Panc1 (cell line): Measurements from ENCODE around the gene SLC25A13. TPM values are rescaled to one million over a fixed set of nuclear protein-coding genes. Genes with fewer than 3 reads are reported as not detected.

Source experiments
- ATAC-seq: fragments of 200-7000 bp; cut with Tn5 transposase; 2 replicates; pipeline ENCODE4 v1.9.1; 2020; ENCODE audit warnings: mild to moderate bottlenecking, moderate library complexity
- BruUV-seq: library from RNA; stranded (reverse); fragments of 400-500 nt; replicated peaks from 2 replicates; lab custom pipeline; 2021; lab: Mats Ljungman, UMichigan
- CTCF ChIA-PET: fragments of 300-600 bp; sonication (Branson Sonifier 250); formaldehyde crosslinking; loops from one replicate; lab custom pipeline; 2022; ENCODE audit warnings: antibody characterized with exemption; lab: Charles Lee
- POLR2A ChIA-PET: fragments of 300-600 bp; sonication (Branson Sonifier 250); formaldehyde crosslinking; loops from one replicate; lab custom pipeline; 2022; ENCODE audit warnings: antibody characterized with exemption; lab: Charles Lee
- DNase-seq: peaks from one replicate; pipeline ENCODE4 v3.0.0-alpha.2; 2010; ENCODE audit warnings: low read depth, low spot score
- H3K27ac ChIP-seq: 2 replicates; pipeline ENCODE4 v1.5.1; 2011; ENCODE audit warnings: mild to moderate bottlenecking, low read length, inconsistent platforms
- H3K27me3 ChIP-seq: fragments of 200-500 bp; sonication (Bioruptor generic); 2 replicates; pipeline ENCODE4 v1.6.0; 2014; ENCODE audit warnings: low read length, inconsistent platforms; ENCODE audit not compliant: control insufficient read depth, insufficient read depth
- H3K36me3 ChIP-seq: fragments of 200-500 bp; sonication (Bioruptor generic); 2 replicates; pipeline ENCODE4 v1.5.1; 2014; ENCODE audit warnings: inconsistent platforms, mild to moderate bottlenecking, low read length, moderate library complexity; ENCODE audit not compliant: control insufficient read depth, insufficient read depth
- H3K4me1 ChIP-seq: 2 replicates; pipeline ENCODE4 v1.5.1; 2011; ENCODE audit warnings: inconsistent platforms, mild to moderate bottlenecking, low read length, moderate library complexity; ENCODE audit not compliant: control insufficient read depth, insufficient read depth
- H3K4me3 ChIP-seq, 2 experiments: 2 replicates each; pipeline ENCODE4 v1.5.1; 2011 to 2012; ENCODE audit warnings: low read depth in 2 of 2, low read length in 2 of 2, mild to moderate bottlenecking in 2 of 2, inconsistent platforms in 1 of 2, moderate library complexity in 1 of 2
- H3K9me3 ChIP-seq: fragments of 200-500 bp; sonication (Bioruptor generic); 2 replicates; pipeline ENCODE4 v1.5.1; 2014; ENCODE audit warnings: low read depth, mild to moderate bottlenecking, inconsistent platforms, low read length, moderate library complexity; ENCODE audit not compliant: control insufficient read depth, insufficient read depth
- POLR2AphosphoS5 ChIP-seq: IDR thresholded peaks from 2 replicates; pipeline ENCODE4 v1.6.1; 2012; ENCODE audit warnings: mild to moderate bottlenecking, low read depth, low read length, moderate library complexity
- SIN3A ChIP-seq: IDR thresholded peaks from 2 replicates; pipeline ENCODE4 v1.6.1; 2012; ENCODE audit warnings: low read depth, mild to moderate bottlenecking, low read length, moderate library complexity, borderline replicate concordance; ENCODE audit not compliant: insufficient read depth
- TCF7L2 ChIP-seq: IDR thresholded peaks from 2 replicates; pipeline ENCODE4 v1.6.1; 2011; ENCODE audit warnings: mild to moderate bottlenecking, low read depth, low read length, inconsistent platforms
- in situ Hi-C: cut with HindIII; loops from 2 replicates; pipeline ENCODE4 v1.10.0; 2016; ENCODE audit warnings: low sequenced_read_pairs, low pct_unique_long_range_greater_than_20kb
- intact Hi-C: fragments of 100-400 bp; cut with micrococcal nuclease; formaldehyde crosslinking; loops from one replicate; pipeline ENCODE4 v1.10.0; 2022; ENCODE audit not compliant: unreplicated experiment
- total RNA-seq: library from RNA; stranded (reverse); gene quantifications from one replicate; pipeline ENCODE4 v1.2.1, GENCODE V29; 2021; ENCODE audit not compliant: unreplicated experiment
- TF ChIP-seq, protein P1 (sequence below), 2 experiments: IDR thresholded peaks; 2 replicates each; pipeline ENCODE4 v1.6.1; 2011 to 2012; ENCODE audit warnings: low read depth in 2 of 2, control low read depth in 1 of 2, low read length in 1 of 2, mild to moderate bottlenecking in 1 of 2, moderate library complexity in 1 of 2; ENCODE audit not compliant: insufficient read depth in 1 of 2
- TF ChIP-seq, protein P2 (sequence below): fragments of 450-650 bp; IDR thresholded peaks from 2 replicates; pipeline ENCODE4 v1.5.1; 2017; ENCODE audit warnings: mild to moderate bottlenecking

Gene SLC25A13
- total RNA-seq, 1 experiment from 2014 or later, result 69.4 TPM

DNA sequence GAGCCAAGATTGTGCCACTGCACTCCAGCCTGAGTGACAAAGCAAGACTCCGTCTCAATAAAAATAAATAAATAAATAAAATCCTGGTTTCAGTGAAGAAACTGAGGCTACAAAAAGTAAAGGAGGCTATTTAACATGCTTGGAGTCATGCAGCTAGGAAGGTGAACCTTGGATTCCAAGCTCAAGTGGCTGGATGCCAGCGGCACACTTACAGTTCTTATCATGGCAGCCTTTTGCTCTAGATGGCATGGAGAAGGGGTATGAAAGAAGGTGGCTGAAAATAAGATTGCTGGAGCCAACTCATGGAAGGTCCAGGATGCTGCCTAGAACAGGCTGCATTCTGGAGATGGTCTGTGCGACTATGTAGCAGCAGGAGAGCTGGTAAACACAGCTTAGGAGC, 170.0 kb downstream of the SLC25A13 start:
- peaks cover 7% of the 10 kb centered on the region; the same call in 1 of the 2 replicates for H3K36me3 ChIP-seq
- in situ Hi-C loops (no loop called here), intact Hi-C loops (no loop called here)
- BruUV-seq, result no TSS peak
- no peak overlapping the region for H3K27ac ChIP-seq
- H3K4me1 ChIP-seq, result no peaks in the 10 kb centered on the region
- no peaks in the 10 kb centered on the region for H3K27me3 ChIP-seq
- CTCF ChIA-PET, result no interaction called here
- POLR2A ChIA-PET, result no interaction called here
- TF ChIP-seq, protein P1, sequence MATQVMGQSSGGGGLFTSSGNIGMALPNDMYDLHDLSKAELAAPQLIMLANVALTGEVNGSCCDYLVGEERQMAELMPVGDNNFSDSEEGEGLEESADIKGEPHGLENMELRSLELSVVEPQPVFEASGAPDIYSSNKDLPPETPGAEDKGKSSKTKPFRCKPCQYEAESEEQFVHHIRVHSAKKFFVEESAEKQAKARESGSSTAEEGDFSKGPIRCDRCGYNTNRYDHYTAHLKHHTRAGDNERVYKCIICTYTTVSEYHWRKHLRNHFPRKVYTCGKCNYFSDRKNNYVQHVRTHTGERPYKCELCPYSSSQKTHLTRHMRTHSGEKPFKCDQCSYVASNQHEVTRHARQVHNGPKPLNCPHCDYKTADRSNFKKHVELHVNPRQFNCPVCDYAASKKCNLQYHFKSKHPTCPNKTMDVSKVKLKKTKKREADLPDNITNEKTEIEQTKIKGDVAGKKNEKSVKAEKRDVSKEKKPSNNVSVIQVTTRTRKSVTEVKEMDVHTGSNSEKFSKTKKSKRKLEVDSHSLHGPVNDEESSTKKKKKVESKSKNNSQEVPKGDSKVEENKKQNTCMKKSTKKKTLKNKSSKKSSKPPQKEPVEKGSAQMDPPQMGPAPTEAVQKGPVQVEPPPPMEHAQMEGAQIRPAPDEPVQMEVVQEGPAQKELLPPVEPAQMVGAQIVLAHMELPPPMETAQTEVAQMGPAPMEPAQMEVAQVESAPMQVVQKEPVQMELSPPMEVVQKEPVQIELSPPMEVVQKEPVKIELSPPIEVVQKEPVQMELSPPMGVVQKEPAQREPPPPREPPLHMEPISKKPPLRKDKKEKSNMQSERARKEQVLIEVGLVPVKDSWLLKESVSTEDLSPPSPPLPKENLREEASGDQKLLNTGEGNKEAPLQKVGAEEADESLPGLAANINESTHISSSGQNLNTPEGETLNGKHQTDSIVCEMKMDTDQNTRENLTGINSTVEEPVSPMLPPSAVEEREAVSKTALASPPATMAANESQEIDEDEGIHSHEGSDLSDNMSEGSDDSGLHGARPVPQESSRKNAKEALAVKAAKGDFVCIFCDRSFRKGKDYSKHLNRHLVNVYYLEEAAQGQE (IDR thresholded peaks at IDR 0.05; ENCODE audit: insufficient read depth in 1 of 2, low read depth in 2 of 2, low read length in 1 of 2), result no peak
- TF ChIP-seq TCF7L2 (no peak), POLR2AphosphoS5 (no peak), SIN3A (no peak)
- TF ChIP-seq, protein P2, sequence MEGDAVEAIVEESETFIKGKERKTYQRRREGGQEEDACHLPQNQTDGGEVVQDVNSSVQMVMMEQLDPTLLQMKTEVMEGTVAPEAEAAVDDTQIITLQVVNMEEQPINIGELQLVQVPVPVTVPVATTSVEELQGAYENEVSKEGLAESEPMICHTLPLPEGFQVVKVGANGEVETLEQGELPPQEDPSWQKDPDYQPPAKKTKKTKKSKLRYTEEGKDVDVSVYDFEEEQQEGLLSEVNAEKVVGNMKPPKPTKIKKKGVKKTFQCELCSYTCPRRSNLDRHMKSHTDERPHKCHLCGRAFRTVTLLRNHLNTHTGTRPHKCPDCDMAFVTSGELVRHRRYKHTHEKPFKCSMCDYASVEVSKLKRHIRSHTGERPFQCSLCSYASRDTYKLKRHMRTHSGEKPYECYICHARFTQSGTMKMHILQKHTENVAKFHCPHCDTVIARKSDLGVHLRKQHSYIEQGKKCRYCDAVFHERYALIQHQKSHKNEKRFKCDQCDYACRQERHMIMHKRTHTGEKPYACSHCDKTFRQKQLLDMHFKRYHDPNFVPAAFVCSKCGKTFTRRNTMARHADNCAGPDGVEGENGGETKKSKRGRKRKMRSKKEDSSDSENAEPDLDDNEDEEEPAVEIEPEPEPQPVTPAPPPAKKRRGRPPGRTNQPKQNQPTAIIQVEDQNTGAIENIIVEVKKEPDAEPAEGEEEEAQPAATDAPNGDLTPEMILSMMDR, result no peak
- H3K4me3 ChIP-seq, result no peak overlapping the region
- DNase-seq (no peak), ATAC-seq (no peak)
- no peaks in the 10 kb centered on the region for H3K9me3 ChIP-seq

DNA sequence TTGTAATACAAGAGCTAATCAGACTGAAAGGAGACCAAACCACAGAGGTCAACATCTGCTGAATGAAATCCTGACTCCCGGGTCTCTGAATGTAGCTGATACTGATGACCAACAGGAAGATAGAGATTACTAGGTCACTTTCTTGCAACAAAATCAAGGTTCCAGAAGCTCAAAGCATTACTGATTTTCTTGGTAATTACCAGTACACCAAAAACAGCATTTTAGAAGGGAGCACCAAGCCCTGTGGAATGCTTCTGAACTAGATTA, 177.7 kb downstream of the SLC25A13 start:
- intact Hi-C loops (no loop called here), in situ Hi-C loops (no loop called here)
- ChIA-PET POLR2A (no interaction called here), CTCF (no interaction called here)
- no peaks in the 10 kb centered on the region for H3K4me1 ChIP-seq
- H3K9me3 ChIP-seq, result no peaks in the 10 kb centered on the region
- no TSS peak for BruUV-seq
- TF ChIP-seq, protein P2, result no peak
- TF ChIP-seq POLR2AphosphoS5, result no peak
- TF ChIP-seq, protein P1 (IDR thresholded peaks at IDR 0.05; ENCODE audit: insufficient read depth in 1 of 2, low read depth in 2 of 2, low read length in 1 of 2), result no peak
- TF ChIP-seq TCF7L2, result no peak
- no peak for TF ChIP-seq SIN3A
- DNase-seq, result no peak
- no peaks in the 10 kb centered on the region for H3K27me3 ChIP-seq
- H3K36me3 ChIP-seq, result peaks cover 16% of the 10 kb centered on the region
- H3K4me3 ChIP-seq, result no peak overlapping the region
- no peak overlapping the region for H3K27ac ChIP-seq
- no peak for ATAC-seq
